H1 (cell line): ENCODE results near the gene CAV1. TPM values are rescaled to one million over a fixed set of nuclear protein-coding genes. Genes with fewer than 3 reads are reported as not detected.

Source experiments
- CTCF ChIA-PET: fragments of 300-600 bp; sonication (Branson Sonifier 250); formaldehyde crosslinking; loops from one replicate; lab custom pipeline; 2021; ENCODE audit not compliant: partially characterized antibody; lab: Charles Lee
- POLR2A ChIA-PET: fragments of 300-600 bp; sonication (Branson Sonifier 250); formaldehyde crosslinking; loops from one replicate; lab custom pipeline; 2021; ENCODE audit warnings: inconsistent platforms; ENCODE audit not compliant: partially characterized antibody; lab: Charles Lee
- DNase-seq, 2 experiments: peaks; one replicate each; pipeline versions ENCODE4 v3.0.0 to v3.0.0-alpha.2; 2010 to 2022; ENCODE audit warnings: low spot score in 2 of 2, low read depth in 1 of 2, mixed read lengths in 1 of 2
- FAIRE-seq: peaks from 2 replicates; lab custom pipeline; 2011; peaks lifted over from hg19 to GRCh38; lab: Jason Lieb, UNC
- H2AFZ ChIP-seq: 2 replicates; pipeline ENCODE4 v1.8.1; 2012; ENCODE audit warnings: low read length, inconsistent platforms
- H2AK5ac ChIP-seq: 2 replicates; pipeline ENCODE4 v1.6.1; 2013; ENCODE audit warnings: low read depth, low read length
- H2BK120ac ChIP-seq: replicated peaks from 2 replicates; pipeline ENCODE3; 2013; ENCODE audit warnings: low read depth, low read length, inconsistent platforms
- H2BK12ac ChIP-seq: 2 replicates; pipeline ENCODE4 v1.6.1; 2013; ENCODE audit warnings: low read depth, low read length
- H2BK15ac ChIP-seq: 2 replicates; pipeline ENCODE4 v1.6.1; 2013; ENCODE audit warnings: low read length
- H2BK20ac ChIP-seq: 2 replicates; pipeline ENCODE4 v1.6.1; 2013; ENCODE audit warnings: low read length
- H2BK5ac ChIP-seq: 2 replicates; pipeline ENCODE4 v1.6.1; 2013; ENCODE audit warnings: low read depth, low read length
- H3K14ac ChIP-seq: 2 replicates; pipeline ENCODE4 v1.6.1; 2013; ENCODE audit warnings: inconsistent platforms; ENCODE audit not compliant: insufficient read length
- H3K18ac ChIP-seq: 2 replicates; pipeline ENCODE4 v1.6.1; 2013; ENCODE audit warnings: low read length; ENCODE audit errors: extremely low read depth
- H3K23ac ChIP-seq: 2 replicates; pipeline ENCODE4 v1.6.1; 2013; ENCODE audit warnings: inconsistent platforms; ENCODE audit not compliant: insufficient read length
- H3K23me2 ChIP-seq: 2 replicates; pipeline ENCODE4 v1.6.1; 2013; ENCODE audit warnings: low read depth, low read length
- H3K27ac ChIP-seq: 2 replicates; pipeline ENCODE4 v1.6.1; 2011; ENCODE audit warnings: low read depth, low read length, inconsistent platforms
- H3K27me3 ChIP-seq, 4 experiments: replicated peaks in 1 of 4; 1 replicate in 1 of 4; 2 replicates in 3 of 4; pipeline versions ENCODE4 v1.6.1 to v1.8.1; 2011 to 2013; ENCODE audit warnings: low read length in 3 of 4, mild to moderate bottlenecking in 3 of 4, inconsistent platforms in 2 of 4, mixed read lengths in 2 of 4, moderate library complexity in 1 of 4; ENCODE audit not compliant: control insufficient read depth in 3 of 4, insufficient read depth in 3 of 4; ENCODE audit errors: extremely low read depth in 1 of 4
- H3K36me3 ChIP-seq, 4 experiments: 2 replicates each; pipeline versions ENCODE4 v1.6.1 to v1.8.1; 2011 to 2013; ENCODE audit warnings: mild to moderate bottlenecking in 4 of 4, low read length in 3 of 4, moderate library complexity in 2 of 4, control low read depth in 1 of 4, inconsistent platforms in 1 of 4; ENCODE audit not compliant: insufficient read depth in 4 of 4, control insufficient read depth in 2 of 4
- H3K4ac ChIP-seq: replicated peaks from 2 replicates; pipeline ENCODE3; 2013; ENCODE audit warnings: low read length, low read depth, mixed read lengths, inconsistent platforms; ENCODE audit not compliant: insufficient read length
- H3K4me1 ChIP-seq, 4 experiments: replicated peaks in 1 of 4; 1 replicate in 1 of 4; 2 replicates in 3 of 4; pipeline versions ENCODE4 v1.6.1 to v1.8.1; 2011 to 2013; ENCODE audit warnings: low read length in 3 of 4, inconsistent platforms in 2 of 4, mixed read lengths in 1 of 4; ENCODE audit not compliant: insufficient read depth in 4 of 4, control insufficient read depth in 3 of 4
- H3K4me2 ChIP-seq, 2 experiments: 2 replicates each; pipeline versions ENCODE4 v1.6.1 to v1.8.1; 2011 to 2013; ENCODE audit warnings: low read depth in 2 of 2, low read length in 2 of 2, control low read depth in 1 of 2, inconsistent platforms in 1 of 2, mild to moderate bottlenecking in 1 of 2; ENCODE audit not compliant: insufficient read depth in 1 of 2
- H3K4me3 ChIP-seq, 4 experiments: fragments of 200-600, 300-600 bp in 1 of 4; sonication (generic), shearing (Covaris generic), sonication (Bioruptor Twin) in 1 of 4; 2 replicates each; pipeline versions ENCODE4 v1.5.1 to v1.8.1; 2011 to 2016; ENCODE audit warnings: low read length in 4 of 4, low read depth in 3 of 4, control low read depth in 2 of 4, inconsistent platforms in 2 of 4, mild to moderate bottlenecking in 2 of 4, mixed read lengths in 1 of 4, moderate library complexity in 1 of 4; ENCODE audit not compliant: insufficient read depth in 2 of 4; ENCODE audit errors: extremely low read depth in 1 of 4
- H3K56ac ChIP-seq: replicated peaks from 2 replicates; pipeline ENCODE3; 2013; ENCODE audit warnings: low read depth, mild to moderate bottlenecking, mixed read lengths, low read length, inconsistent platforms; ENCODE audit not compliant: insufficient read length
- H3K79me1 ChIP-seq: 2 replicates; pipeline ENCODE4 v1.6.1; 2013; ENCODE audit warnings: low read depth, low read length, control low read depth
- H3K79me2 ChIP-seq, 2 experiments: 2 replicates each; pipeline versions ENCODE4 v1.6.1 to v1.8.1; 2012 to 2013; ENCODE audit warnings: low read length in 2 of 2, mild to moderate bottlenecking in 2 of 2, inconsistent platforms in 1 of 2; ENCODE audit not compliant: insufficient read depth in 2 of 2, control insufficient read depth in 1 of 2
- H3K9ac ChIP-seq, 4 experiments: replicated peaks in 1 of 4; 1 replicate in 1 of 4; 2 replicates in 3 of 4; pipeline versions ENCODE4 v1.6.1 to v1.8.1; 2011 to 2013; ENCODE audit warnings: low read depth in 3 of 4, low read length in 3 of 4, control low read depth in 2 of 4, mild to moderate bottlenecking in 2 of 4, moderate library complexity in 2 of 4, inconsistent platforms in 1 of 4; ENCODE audit errors: extremely low read depth in 1 of 4
- H3K9me3 ChIP-seq, 2 experiments: 2 replicates each; pipeline versions ENCODE4 v1.6.1 to v1.8.1; 2012 to 2013; ENCODE audit warnings: mild to moderate bottlenecking in 2 of 2, moderate library complexity in 2 of 2, control low read depth in 1 of 2, inconsistent platforms in 1 of 2, low read depth in 1 of 2, low read length in 1 of 2, mixed read lengths in 1 of 2; ENCODE audit not compliant: insufficient read depth in 2 of 2
- H4K20me1 ChIP-seq, 2 experiments: replicated peaks in 1 of 2; 2 replicates each; pipeline versions ENCODE3 to v1.8.1; 2011 to 2013; ENCODE audit warnings: inconsistent platforms in 2 of 2, low read length in 2 of 2, mild to moderate bottlenecking in 1 of 2; ENCODE audit not compliant: insufficient read depth in 2 of 2, control insufficient read depth in 1 of 2
- H4K5ac ChIP-seq: 2 replicates; pipeline ENCODE4 v1.6.1; 2013; ENCODE audit warnings: low read length, low read depth, mixed read lengths, inconsistent platforms; ENCODE audit not compliant: insufficient read length
- H4K8ac ChIP-seq: 2 replicates; pipeline ENCODE4 v1.8.0; 2013; ENCODE audit warnings: mild to moderate bottlenecking, moderate library complexity, low read length, inconsistent platforms; ENCODE audit not compliant: insufficient read depth; ENCODE audit errors: extremely low read depth
- H4K91ac ChIP-seq: replicated peaks from 2 replicates; pipeline ENCODE3; 2013; ENCODE audit warnings: low read length, mixed read lengths, inconsistent platforms; ENCODE audit not compliant: insufficient read length
- BCL11A ChIP-seq, 2 experiments: IDR thresholded peaks; one replicate each; pipeline ENCODE4 v1.6.1; 2011; ENCODE audit warnings: low read depth in 2 of 2, low read length in 2 of 2, mild to moderate bottlenecking in 2 of 2
- CEBPB ChIP-seq: IDR thresholded peaks from 2 replicates; pipeline ENCODE4 v1.6.1; 2012; ENCODE audit warnings: low read depth, low read length
- CHD1 ChIP-seq: IDR thresholded peaks from 2 replicates; pipeline ENCODE4 v1.6.1; 2012; ENCODE audit warnings: low read depth, low read length, improper control_type of control experiment
- EGR1 ChIP-seq: IDR thresholded peaks from 2 replicates; pipeline ENCODE4 v1.6.1; 2011; ENCODE audit warnings: low read depth, low read length, borderline replicate concordance
- GTF2F1 ChIP-seq: IDR thresholded peaks from 2 replicates; pipeline ENCODE4 v1.6.1; 2012; ENCODE audit warnings: low read depth, low read length, improper control_type of control experiment, borderline replicate concordance
- HDAC2 ChIP-seq, 2 experiments: fragments of 300-600 bp in 1 of 2; sonication (generic) in 1 of 2; IDR thresholded peaks; 2 replicates each; pipeline ENCODE4 v1.6.1; 2011 to 2012; ENCODE audit warnings: low read depth in 2 of 2, low read length in 2 of 2, mild to moderate bottlenecking in 2 of 2, moderate library complexity in 2 of 2, borderline replicate concordance in 1 of 2, inconsistent platforms in 1 of 2
- HDAC6 ChIP-seq: IDR thresholded peaks from one replicate; pipeline ENCODE4 v1.7.1; 2012; ENCODE audit warnings: low read depth, mild to moderate bottlenecking, inconsistent platforms, low read length, moderate library complexity
- PHF8 ChIP-seq: fragments of 200-600 bp; sonication (generic); conservative IDR thresholded peaks from 2 replicates; pipeline ENCODE4 v1.7.1; 2012; ENCODE audit warnings: low read depth, mild to moderate bottlenecking, inconsistent platforms, low read length, moderate library complexity
- POLR2AphosphoS5 ChIP-seq: IDR thresholded peaks from 2 replicates; pipeline ENCODE4 v1.6.1; 2011; ENCODE audit warnings: low read depth, low read length
- POU5F1 ChIP-seq: IDR thresholded peaks from 2 replicates; pipeline ENCODE4 v1.6.1; 2011; ENCODE audit warnings: low read depth, mild to moderate bottlenecking, low read length, moderate library complexity
- RFX5 ChIP-seq: IDR thresholded peaks from 2 replicates; pipeline ENCODE4 v1.6.1; 2011; ENCODE audit warnings: low read depth, low read length, improper control_type of control experiment, borderline replicate concordance
- SP1 ChIP-seq: IDR thresholded peaks from 2 replicates; pipeline ENCODE4 v1.6.1; 2011; ENCODE audit warnings: low read depth, low read length
- SUZ12 ChIP-seq: fragments of 200-600 bp; sonication (generic); IDR thresholded peaks from 2 replicates; pipeline ENCODE4 v1.6.1; 2012; ENCODE audit warnings: mild to moderate bottlenecking, inconsistent platforms, low read length, moderate library complexity, mixed read lengths
- TEAD4 ChIP-seq: IDR thresholded peaks from 2 replicates; pipeline ENCODE4 v1.6.1; 2012; ENCODE audit warnings: low read depth, low read length, inconsistent platforms, mixed read lengths
- WGBS, 2 experiments: shearing (Covaris generic) in 1 of 2; methylation state at CpG; one replicate each; pipeline versions ENCODE4 v1.1.6 to v1.1.7; 2013 to 2015; ENCODE audit warnings: low lambda C conversion rate in 2 of 2, mixed read lengths in 2 of 2, inconsistent platforms in 1 of 2, low coverage in 1 of 2, missing lambda C conversion rate in 1 of 2; ENCODE audit not compliant: insufficient replicate concordance in 2 of 2, insufficient coverage in 1 of 2, insufficient read length in 1 of 2; ENCODE audit errors: extremely low coverage in 1 of 2, missing lambda C conversion rate in 1 of 2; 5-methylcytosine and 5-hydroxymethylcytosine counted together
- polyA plus RNA-seq, 7 experiments: library from polyadenylated mRNA; depleted of rRNA in 3 of 7; stranded (reverse) in 5 of 7; unstranded in 2 of 7; fragments of >200 nt in 5 of 7; fragments of 200-250 nt in 2 of 7; gene quantifications; 1 replicate in 5 of 7; 2 replicates in 1 of 7; 4 replicates in 1 of 7; pipeline versions ENCODE4 v1.2.1 to v1.2.3, GENCODE V29; 2011 to 2013; ENCODE audit warnings: missing spikeins in 2 of 7, mixed read lengths in 2 of 7
- total RNA-seq: library from RNA; stranded (reverse); fragmentation: NEBNext Ultra II Directional; extraction: Animal tissue kit (Norgen Biotek cat#: 25700); gene quantifications from 2 replicates; pipeline ENCODE4 v1.2.1, GENCODE V29; 2021

The CAV1 gene
- total and polyA plus RNA-seq, 2 of the 8 experiments (the other 6 are each of a cell fraction or from before 2014, with no cell fraction given): 16.3 to 21.8 TPM

GRCh38 chr7:116579322-116579721, 54.5 kb downstream of the CAV1 start:
- Histone ChIP-seq H4K8ac (no peak overlapping the region), H3K36me3 (no peaks in the 10 kb centered on the region), H3K79me2 (no peaks in the 10 kb centered on the region), H3K18ac (no peak overlapping the region), H2BK120ac (no peak overlapping the region), H3K9me3 (no peaks in the 10 kb centered on the region), H3K4me1 (no peaks in the 10 kb centered on the region), H2BK15ac (no peak overlapping the region), H2BK5ac (no peak overlapping the region), H3K27ac (no peak overlapping the region), H2AK5ac (no peak overlapping the region), H3K23ac (no peak overlapping the region), H3K56ac (no peak overlapping the region), H2BK20ac (no peak overlapping the region), H3K9ac (no peak overlapping the region), H4K20me1 (no peaks in the 10 kb centered on the region), H3K14ac (no peak overlapping the region), H2BK12ac (no peak overlapping the region), H4K5ac (no peak overlapping the region), H3K4ac (no peak overlapping the region), H3K4me3 (no peak overlapping the region), H4K91ac (no peak overlapping the region), H3K23me2 (no peaks in the 10 kb centered on the region), H3K4me2 (no peak overlapping the region), H3K79me1 (no peaks in the 10 kb centered on the region), H2AFZ (no peak overlapping the region), H3K27me3 (no peaks in the 10 kb centered on the region)
- FAIRE-seq (no peak), DNase-seq (no peak)
- ChIA-PET CTCF (interaction anchor here (1.0 kb wide), 1 partner anchor 12 kb away, joined by 6 read pairs; no protein-coding TSS in a partner anchor), POLR2A (no interaction called here)
- no peak for TF ChIP-seq GTF2F1
- no peak for TF ChIP-seq EGR1
- TF ChIP-seq BCL11A (IDR thresholded peaks at IDR 0.05; ENCODE audit: low read depth in 2 of 2, low read length in 2 of 2): no peak
- no peak for TF ChIP-seq CEBPB
- TF ChIP-seq PHF8: no peak
- no peak for TF ChIP-seq HDAC2 (IDR thresholded peaks at IDR 0.05; ENCODE audit: borderline replicate concordance in 1 of 2, low read depth in 2 of 2, low read length in 2 of 2)
- TF ChIP-seq POU5F1: no peak
- no peak for TF ChIP-seq CHD1
- TF ChIP-seq POLR2AphosphoS5: no peak
- TF ChIP-seq SUZ12: no peak
- no peak for TF ChIP-seq HDAC6
- TF ChIP-seq TEAD4: no peak
- TF ChIP-seq SP1: no peak
- TF ChIP-seq RFX5: no peak
- 93% methylated on average over 1 of the region's 1 CpG; no CpG with 5 or more reads in 1 of the 2 experiments for WGBS, 2 experiments
